GM21786 (cell line): ENCODE measurements around the gene KRT73.
"Not testable (repeated sequence)": the region's sequence is repeated elsewhere in the genome, so short reads cannot be mapped to it uniquely, and the experiment has no call there.

ENCODE experiments used
- ATAC-seq: cut with Tn5 transposase; IDR thresholded peaks from one replicate; pipeline ENCODE4 v1.9.1; 2021; ENCODE audit not compliant: unreplicated experiment

The KRT73 gene

GRCh38 chr12:52602552-52602951 is 15.8 kb downstream of the KRT73 start:
- ATAC-seq = no peak

- no peak for ATAC-seq
Measured at GRCh38 chr12:52601671-52602070, 16.7 kb downstream of the KRT73 start.

- ATAC-seq = no peak
Measured at GRCh38 chr12:52600941-52601481, 17.3 kb downstream of the KRT73 start, which contains the start of gene KRT72. TSS of gene KRT72 (minus strand) at chr12:52601463. CDS start at chr12:52601452, 11 bp downstream.

- ATAC-seq = no peak
Measured at GRCh38 chr12:52600475-52600874, 17.9 kb downstream of the KRT73 start.

GRCh38 chr12:52600071-52600470 is 18.3 kb downstream of the KRT73 start:
- no peak for ATAC-seq

GRCh38 chr12:52598966-52599365 is 19.4 kb downstream of the KRT73 start:
- ATAC-seq = no peak

- ATAC-seq = not testable (repeated sequence)
Measured at GRCh38 chr12:52594237-52594636, 24.1 kb downstream of the KRT73 start.

GRCh38 chr12:52591521-52591920 is 26.8 kb downstream of the KRT73 start:
- no peak for ATAC-seq

- ATAC-seq = no peak
Measured at GRCh38 chr12:52590021-52590420, 28.3 kb downstream of the KRT73 start.

GRCh38 chr12:52587563-52587962 is 30.8 kb downstream of the KRT73 start:
- ATAC-seq = no peak

- ATAC-seq = no peak
Measured at GRCh38 chr12:52585946-52586345, 32.4 kb downstream of the KRT73 start.

GRCh38 chr12:52585066-52585465 is 33.3 kb downstream of the KRT73 start:
- ATAC-seq = no peak

- ATAC-seq = no peak
Measured at GRCh38 chr12:52584156-52584682, 34.1 kb downstream of the KRT73 start.

- no peak for ATAC-seq
Measured at GRCh38 chr12:52582971-52583456, 35.3 kb downstream of the KRT73 start.

- ATAC-seq = no peak
Measured at GRCh38 chr12:52582486-52582885, 35.9 kb downstream of the KRT73 start.

- no peak for ATAC-seq
Measured at GRCh38 chr12:52581481-52581880, 36.9 kb downstream of the KRT73 start.

GRCh38 chr12:52581066-52581465 is 37.3 kb downstream of the KRT73 start:
- no peak for ATAC-seq

GRCh38 chr12:52580496-52580895 is 37.9 kb downstream of the KRT73 start:
- ATAC-seq = no peak

- ATAC-seq = no peak
Measured at GRCh38 chr12:52579468-52580465, 38.6 kb downstream of the KRT73 start.

- ATAC-seq = no peak
Measured at GRCh38 chr12:52578469-52578868, 39.9 kb downstream of the KRT73 start.

- no peak for ATAC-seq
Measured at GRCh38 chr12:52577316-52577715, 41.0 kb downstream of the KRT73 start.

- no peak for ATAC-seq
Measured at GRCh38 chr12:52575948-52576347, 42.4 kb downstream of the KRT73 start.
